HG03520 (cell line): ENCODE results near the gene HCN4.

Experiments used
- ATAC-seq: cut with Tn5 transposase; IDR thresholded peaks from one replicate; pipeline ENCODE4 v1.9.1; 2021; ENCODE audit warnings: mild to moderate bottlenecking, moderate library complexity; ENCODE audit not compliant: unreplicated experiment

Gene HCN4

GRCh38 chr15:73328149-73328820 lies 40.5 kb downstream of the HCN4 start:
- ATAC-seq: no peak

- no peak for ATAC-seq
These were observed 42.6 kb downstream of the HCN4 start for GRCh38 chr15:73326157-73326556.

- ATAC-seq: no peak
These were observed 43.4 kb downstream of the HCN4 start for GRCh38 chr15:73325191-73325861.

GRCh38 chr15:73324496-73325170 lies 44.1 kb downstream of the HCN4 start:
- ATAC-seq: no peak

- ATAC-seq: no peak
These were observed 44.8 kb downstream of the HCN4 start for GRCh38 chr15:73323956-73324355.

GRCh38 chr15:73323374-73323955 lies 45.3 kb downstream of the HCN4 start:
- no peak for ATAC-seq

- no peak for ATAC-seq
These were observed 45.9 kb downstream of the HCN4 start for GRCh38 chr15:73322665-73323373.

- ATAC-seq: no peak
These were observed 47.0 kb downstream of the HCN4 start for GRCh38 chr15:73321496-73322450.

- no peak for ATAC-seq
These were observed 48.1 kb downstream of the HCN4 start for GRCh38 chr15:73320619-73321180.

- no peak for ATAC-seq
These were observed 49.1 kb downstream of the HCN4 start for GRCh38 chr15:73319460-73320245.

GRCh38 chr15:73318463-73319351 lies 50.1 kb downstream of the HCN4 start:
- no peak for ATAC-seq

- ATAC-seq: no peak
These were observed 50.9 kb downstream of the HCN4 start for GRCh38 chr15:73317651-73318462.

GRCh38 chr15:73313861-73314260 lies 54.9 kb downstream of the HCN4 start:
- ATAC-seq: no peak

GRCh38 chr15:73308305-73308704 lies 60.5 kb downstream of the HCN4 start:
- ATAC-seq: no peak

GRCh38 chr15:73305331-73306211 lies 63.2 kb downstream of the HCN4 start:
- no peak for ATAC-seq

- ATAC-seq: no peak
These were observed 65.1 kb downstream of the HCN4 start for GRCh38 chr15:73303636-73304035.
